ENCODE measurements around the gene DDX19B.
A peak's percentile ranks its signal among the peaks of the same experiment; 100 is the strongest.

DDX19B gene

GRCh38 chr16:70349783-70350182 is 50.8 kb downstream of the DDX19B start:
- no peak for DNase-seq (ENCODE audit: low read depth in 2 of 2)

GRCh38 chr16:70359552-70359951 is 60.6 kb downstream of the DDX19B start:
- no peak for DNase-seq (ENCODE audit: low read depth in 2 of 2)

- no peak for DNase-seq (ENCODE audit: low read depth in 2 of 2)
Observed at GRCh38 chr16:70364399-70364798, 65.4 kb downstream of the DDX19B start.

DNA sequence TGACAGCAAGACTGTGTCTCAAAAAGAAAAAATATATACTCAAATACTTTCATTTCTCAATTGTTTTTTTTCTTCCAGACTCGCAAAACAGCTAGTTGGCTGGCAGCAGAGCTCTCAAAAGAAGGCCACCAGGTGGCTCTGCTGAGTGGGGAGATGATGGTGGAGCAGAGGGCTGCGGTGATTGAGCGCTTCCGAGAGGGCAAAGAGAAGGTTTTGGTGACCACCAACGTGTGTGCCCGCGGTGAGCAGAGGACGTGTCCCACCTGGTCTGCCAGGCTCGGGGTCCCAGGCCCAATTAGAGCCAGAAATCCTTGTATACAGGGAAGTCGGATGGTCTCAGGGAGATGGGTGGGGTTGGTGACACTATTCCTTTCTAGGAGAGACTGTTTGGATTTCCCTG is 71.2 kb downstream of the DDX19B start:
- DNase-seq (ENCODE audit: low read depth in 2 of 2) = peak in 1 of 2 donors; percentile 20

GRCh38 chr16:70370924-70371323 is 71.9 kb downstream of the DDX19B start:
- DNase-seq (ENCODE audit: low read depth in 2 of 2) = no peak

- no peak for DNase-seq (ENCODE audit: low read depth in 2 of 2)
Observed at GRCh38 chr16:70372921-70373728, 74.1 kb downstream of the DDX19B start.

DNA sequence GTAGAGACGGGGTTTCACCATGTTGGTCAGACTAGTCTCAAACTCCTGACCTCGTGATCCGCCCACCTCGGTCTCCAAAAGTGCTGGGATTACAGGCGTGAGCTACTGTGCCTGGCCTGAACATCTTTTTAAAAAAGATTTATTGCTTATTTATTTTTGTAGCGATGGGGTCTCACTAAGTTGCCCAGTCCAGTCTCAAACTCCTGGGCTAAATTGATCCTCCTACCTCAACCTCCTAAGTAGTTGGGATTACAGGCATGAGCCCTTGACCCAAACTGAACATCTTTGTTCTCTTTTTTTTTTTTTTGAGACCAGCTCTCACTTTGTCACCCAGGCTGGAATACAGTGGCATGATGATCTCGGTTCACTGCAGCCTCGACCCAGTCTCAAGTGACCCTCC is 75.2 kb downstream of the DDX19B start:
- no peak for DNase-seq (ENCODE audit: low read depth in 2 of 2)

- DNase-seq (ENCODE audit: low read depth in 2 of 2) = no peak
Observed at GRCh38 chr16:70375636-70376611, 76.9 kb downstream of the DDX19B start.

GRCh38 chr16:70377782-70378181 is 78.8 kb downstream of the DDX19B start:
- DNase-seq (ENCODE audit: low read depth in 2 of 2) = no peak

DNA sequence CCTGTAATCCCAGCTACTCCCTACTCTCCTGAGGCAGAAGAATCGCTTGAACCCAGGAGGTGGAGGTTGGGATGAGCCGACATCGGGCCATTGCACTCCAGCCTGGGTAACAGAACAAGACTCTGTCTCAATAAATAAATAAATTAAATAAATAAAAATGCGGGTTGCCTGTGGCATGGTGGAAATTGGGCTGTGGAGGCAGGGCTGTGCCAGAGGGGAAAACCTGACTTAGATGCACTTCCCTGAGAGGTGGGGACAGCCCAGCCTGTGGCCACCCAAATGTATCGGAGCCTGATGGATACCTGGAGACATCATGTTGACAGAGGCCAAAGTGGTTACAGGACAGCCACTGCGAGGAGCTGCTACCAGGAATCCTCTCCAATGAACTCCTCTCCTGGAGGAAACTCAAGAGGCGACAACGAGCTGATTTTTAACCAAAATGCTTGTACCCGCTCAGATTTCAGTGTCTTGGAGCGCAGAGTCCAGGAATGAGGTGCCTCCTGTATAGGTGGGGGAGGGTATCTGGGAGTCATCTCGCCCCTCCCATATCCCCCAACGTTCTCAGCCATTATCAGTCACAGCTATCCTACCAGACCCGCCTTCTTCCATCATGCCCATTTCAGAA is 80.0 kb downstream of the DDX19B start:
- DNase-seq (ENCODE audit: low read depth in 2 of 2) = no peak

DNA sequence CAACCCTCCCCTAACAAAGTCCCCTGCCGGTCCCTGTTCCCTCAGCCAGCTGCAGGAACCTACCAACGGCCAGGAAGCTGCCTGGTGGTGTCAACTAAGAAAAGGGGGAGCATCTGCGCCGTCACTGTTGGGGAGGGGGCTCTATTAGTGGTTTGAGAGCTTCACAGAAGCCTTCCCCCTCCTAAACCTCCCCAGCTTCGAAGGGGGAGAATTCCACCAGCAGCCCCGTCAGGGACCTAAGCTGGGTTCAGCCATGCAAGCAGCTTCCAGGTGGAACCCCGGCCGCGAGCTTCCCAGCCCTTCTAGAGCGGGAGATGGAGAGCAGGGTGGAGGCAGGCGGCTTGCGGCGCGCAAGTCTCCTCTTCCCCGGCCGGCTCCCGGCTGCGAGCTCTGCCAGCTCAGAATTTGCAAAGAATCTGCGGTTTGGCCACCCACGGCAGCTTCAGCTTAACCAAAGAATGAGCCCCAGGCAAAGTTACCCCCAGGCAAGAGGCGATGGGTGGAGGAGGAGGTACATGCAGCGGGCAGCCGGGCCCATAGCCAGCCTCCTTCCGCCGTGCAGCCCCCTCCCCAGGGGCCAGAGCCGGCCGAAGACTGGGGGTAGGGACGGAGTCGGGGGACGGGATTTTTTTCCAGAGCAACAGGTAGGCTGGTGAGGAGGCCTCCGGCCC is 81.4 kb downstream of the DDX19B start:
- DNase-seq (ENCODE audit: low read depth in 2 of 2) = peak; percentile 77 to 79

DNA sequence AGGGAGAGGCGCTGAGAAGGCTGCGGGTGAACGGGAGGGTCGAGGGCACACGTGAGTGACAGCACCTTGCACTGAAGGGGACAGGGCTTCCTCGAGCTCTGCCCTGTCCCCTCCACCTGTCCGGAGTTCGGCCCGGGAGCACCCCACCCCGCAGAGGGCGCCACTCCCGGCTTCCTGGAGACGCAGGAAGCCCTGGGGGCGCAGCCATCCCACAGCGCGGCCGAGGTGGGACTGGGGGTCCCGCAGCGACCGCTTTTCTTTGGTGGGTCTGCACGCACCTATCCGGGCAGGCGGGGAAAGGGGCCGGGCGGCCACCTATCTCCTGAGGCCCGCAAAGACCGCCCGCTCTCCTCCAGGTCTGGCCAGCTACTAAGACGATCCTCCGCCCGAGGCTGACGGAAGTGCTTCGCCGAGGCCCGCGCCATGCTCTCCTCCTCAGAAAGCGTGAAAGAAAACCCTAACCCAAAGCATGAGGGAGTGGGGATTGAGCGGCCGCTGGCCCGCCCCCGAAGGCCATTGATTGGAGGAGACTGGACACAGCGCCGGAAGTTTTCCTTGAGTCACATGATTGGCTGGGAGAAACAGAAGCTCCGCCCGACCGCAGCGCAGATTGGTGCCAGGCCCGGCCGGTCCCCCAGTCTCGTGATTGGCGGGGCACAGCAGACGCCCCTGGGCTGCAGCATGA is 82.1 kb downstream of the DDX19B start:
- peak; percentile 96 for DNase-seq (ENCODE audit: low read depth in 2 of 2)

DNA sequence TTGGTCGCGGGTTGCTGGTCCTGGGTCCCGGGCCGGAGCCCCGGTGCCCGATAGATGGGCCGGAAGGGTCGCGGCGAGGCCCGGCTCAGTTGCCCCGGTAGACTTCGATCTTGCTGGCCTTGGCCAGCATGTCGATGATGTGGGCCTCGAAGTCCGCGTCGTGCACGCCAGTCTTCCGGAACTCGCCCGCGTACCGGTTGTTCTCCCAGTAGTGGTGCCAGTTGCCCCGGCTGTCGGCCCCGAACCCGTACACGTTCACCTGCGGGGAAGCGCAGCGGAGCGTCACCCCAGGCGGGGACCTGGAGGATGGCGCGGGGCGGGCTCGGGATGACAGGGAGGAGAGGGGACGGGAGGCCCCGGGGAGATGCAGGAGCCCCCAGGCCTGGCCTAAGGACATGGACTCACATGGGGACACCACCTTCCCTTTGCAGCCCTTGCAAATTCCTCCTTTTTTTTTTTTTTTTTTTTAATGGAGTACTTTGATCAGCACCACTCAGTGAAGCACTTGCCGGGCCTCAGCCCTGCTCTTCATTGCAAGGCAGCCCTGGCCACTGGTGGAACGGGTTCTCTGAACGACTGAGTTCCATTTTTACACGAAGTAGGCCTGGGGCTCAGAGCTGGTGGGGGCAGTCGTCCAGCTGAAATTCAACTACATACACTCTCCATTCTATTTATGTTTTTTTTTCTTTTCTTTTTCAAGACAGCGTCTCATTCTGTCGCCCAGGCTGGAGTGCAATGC is 82.8 kb downstream of the DDX19B start:
- no peak for DNase-seq (ENCODE audit: low read depth in 2 of 2)

DNA sequence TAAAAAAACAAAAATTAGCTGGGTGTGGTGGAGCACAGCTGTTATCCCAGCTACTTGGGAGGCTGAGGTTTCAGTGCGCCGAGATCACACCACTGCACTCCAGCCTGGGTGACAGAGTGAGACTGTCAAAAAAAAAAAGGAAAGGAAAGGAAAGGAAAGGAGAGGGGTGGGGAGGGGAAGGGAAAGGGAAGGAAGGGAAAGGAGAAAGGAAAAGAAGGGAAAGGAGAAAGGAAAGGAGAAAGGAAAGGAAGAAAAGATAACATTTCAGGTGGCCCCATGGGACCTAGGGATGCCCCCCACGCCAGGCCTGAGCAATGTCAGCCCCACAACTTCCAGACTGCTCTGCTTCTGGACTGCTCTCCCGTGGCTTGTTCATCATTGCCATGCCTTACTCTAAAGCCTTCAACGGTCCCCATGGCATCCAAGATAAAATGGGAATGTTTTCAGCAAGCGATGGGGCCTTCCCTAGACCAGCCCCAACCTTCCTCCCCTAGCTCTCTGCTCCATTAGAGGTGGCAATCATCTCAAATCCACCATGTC is 84.5 kb downstream of the DDX19B start:
- no peak for DNase-seq (ENCODE audit: low read depth in 2 of 2)
